HG02973 (cell line): Measurements from ENCODE around the gene KRTCAP2.

ENCODE experiments used
- ATAC-seq: cut with Tn5 transposase; IDR thresholded peaks from one replicate; pipeline ENCODE4 v1.9.1; 2021; ENCODE audit warnings: moderate library complexity; ENCODE audit not compliant: unreplicated experiment

KRTCAP2 gene

GRCh38 chr1:155136748-155137147 is 36.4 kb downstream of the KRTCAP2 start:
- no peak for ATAC-seq

GRCh38 chr1:155135415-155136028 is 37.6 kb downstream of the KRTCAP2 start, which contains the start of gene SLC50A1:
Gene SLC50A1, plus strand, starts transcription at chr1:155135852. Its CDS starts 60 bp downstream, at chr1:155135912.
- peak; percentile 69 for ATAC-seq

DNA sequence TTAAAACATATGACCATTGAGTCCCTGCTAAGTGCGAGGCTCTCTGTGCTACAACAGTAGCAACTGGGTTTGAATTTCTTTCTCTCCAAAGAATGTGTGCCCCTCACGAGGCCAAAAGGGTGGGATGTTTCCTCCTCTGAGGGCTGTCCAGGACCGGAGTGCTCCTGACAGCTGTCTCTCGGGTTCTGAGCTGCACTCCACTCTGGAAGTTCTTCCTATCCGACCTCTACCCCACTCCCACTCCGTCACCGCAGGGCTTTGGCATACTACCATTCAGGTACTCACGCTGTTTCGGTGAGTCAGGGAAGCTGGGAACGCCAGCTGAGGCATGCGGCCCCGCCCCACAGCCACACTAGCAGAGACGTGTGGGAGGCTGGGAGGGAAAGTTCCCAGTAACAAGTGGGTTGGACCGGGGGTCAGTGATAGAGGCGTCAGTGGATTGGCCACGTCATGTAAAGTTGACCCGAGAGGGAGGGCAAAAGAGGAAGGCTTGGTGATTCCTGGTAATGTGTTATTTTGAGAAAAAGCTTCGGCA is 38.2 kb downstream of the KRTCAP2 start:
- no peak for ATAC-seq

DNA sequence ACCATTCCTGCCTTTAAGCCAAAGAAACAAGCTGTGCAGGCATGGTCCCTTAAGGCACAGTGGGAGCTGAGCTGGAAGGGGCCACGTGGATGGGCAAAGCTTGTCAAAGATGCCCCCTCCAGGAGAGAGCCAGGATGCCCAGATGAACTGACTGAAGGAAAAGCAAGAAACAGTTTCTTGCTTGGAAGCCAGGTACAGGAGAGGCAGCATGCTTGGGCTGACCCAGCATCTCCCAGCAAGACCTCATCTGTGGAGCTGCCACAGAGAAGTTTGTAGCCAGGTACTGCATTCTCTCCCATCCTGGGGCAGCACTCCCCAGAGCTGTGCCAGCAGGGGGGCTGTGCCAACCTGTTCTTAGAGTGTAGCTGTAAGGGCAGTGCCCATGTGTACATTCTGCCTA is 38.8 kb downstream of the KRTCAP2 start:
- no peak for ATAC-seq

DNA sequence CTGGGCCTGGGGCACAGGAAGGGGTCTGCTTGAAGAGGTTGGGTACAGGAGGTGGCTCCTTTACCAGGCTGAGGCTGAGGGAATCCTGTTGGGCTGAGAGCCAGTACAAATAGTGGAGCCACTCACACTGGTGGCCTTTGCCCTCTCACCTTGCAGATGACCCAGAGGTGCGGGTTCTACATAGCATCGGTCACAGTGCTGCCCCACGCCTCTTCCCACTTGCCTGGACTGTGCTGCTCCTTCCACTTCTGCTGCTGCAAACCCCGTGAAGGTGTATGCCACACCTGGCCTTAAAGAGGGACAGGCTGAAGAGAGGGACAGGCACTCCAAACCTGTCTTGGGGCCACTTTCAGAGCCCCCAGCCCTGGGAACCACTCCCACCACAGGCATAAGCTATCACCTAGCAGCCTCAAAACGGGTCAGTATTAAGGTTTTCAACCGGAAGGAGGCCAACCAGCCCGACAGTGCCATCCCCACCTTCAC is 39.3 kb downstream of the KRTCAP2 start:
- ATAC-seq, result no peak

DNA sequence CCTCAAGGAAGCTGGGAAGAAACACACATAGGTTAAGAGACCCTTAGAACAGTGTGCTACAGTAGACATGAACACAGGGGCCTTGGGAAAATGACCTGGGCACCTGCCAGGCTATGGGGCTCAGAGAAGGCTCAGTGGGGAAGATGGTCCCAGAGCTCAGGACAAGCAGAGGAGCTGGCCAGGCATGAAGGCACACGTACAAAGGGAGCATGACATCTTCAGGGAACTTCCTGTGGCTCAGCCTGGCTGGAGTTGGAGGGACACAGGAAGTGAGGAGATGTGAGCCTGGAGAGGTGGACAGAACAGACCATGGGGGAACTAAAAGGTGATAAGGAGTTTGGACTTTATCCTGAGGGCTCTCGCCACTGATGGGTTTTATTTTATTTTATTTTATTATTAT is 41.2 kb downstream of the KRTCAP2 start:
- ATAC-seq, result no peak

DNA sequence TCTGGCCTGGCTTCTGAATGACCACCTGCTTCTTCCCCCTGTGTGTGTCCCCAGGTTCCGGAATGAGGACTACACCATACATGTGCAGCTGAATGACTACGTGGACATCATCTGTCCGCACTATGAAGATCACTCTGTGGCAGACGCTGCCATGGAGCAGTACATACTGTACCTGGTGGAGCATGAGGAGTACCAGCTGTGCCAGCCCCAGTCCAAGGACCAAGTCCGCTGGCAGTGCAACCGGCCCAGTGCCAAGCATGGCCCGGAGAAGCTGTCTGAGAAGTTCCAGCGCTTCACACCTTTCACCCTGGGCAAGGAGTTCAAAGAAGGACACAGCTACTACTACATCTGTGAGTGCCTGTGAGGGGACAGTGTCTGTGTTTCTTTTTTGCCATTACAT is 41.8 kb downstream of the KRTCAP2 start:
- no peak for ATAC-seq

- ATAC-seq, result no peak
These were observed 42.7 kb downstream of the KRTCAP2 start for GRCh38 chr1:155130272-155131006.

- no peak for ATAC-seq
These were observed 44.2 kb downstream of the KRTCAP2 start for GRCh38 chr1:155128755-155129473.

DNA sequence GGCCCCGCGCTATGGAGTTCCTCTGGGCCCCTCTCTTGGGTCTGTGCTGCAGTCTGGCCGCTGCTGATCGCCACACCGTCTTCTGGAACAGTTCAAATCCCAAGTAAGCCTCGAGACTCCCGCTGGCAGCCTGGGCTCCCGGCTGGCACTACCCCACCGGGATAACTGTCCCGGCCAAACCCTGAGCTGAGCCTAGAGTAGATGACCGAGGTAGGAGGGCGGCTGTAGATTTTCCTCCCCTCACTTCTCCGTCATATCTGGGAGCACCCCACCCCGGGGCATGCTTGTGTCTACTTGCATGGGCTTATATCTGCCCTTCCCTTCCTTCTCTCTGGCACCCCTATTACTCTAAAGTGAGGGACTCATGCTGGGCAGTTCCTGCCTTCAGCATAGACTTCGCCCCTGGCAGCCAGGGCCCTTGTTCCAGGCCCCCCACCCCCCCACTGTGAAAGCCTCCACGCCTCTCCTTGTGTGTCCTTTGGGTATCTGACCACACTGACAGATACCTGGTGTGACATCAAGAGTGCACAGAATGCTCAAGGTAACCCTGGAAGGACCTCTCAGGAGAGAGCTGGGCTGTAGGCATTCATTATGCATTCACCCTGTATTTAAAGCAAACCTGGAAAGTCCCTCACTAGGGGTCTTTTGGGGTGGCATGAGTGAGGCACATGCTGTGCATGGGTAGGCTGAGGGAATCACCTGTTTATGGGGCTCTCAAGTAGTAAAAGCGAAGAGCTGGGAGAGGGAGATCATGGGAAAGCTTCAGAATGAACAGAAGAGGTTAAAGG is 44.9 kb downstream of the KRTCAP2 start:
- no peak for ATAC-seq

- no peak for ATAC-seq
These were observed 45.8 kb downstream of the KRTCAP2 start, which contains the start of gene EFNA1 for GRCh38 chr1:155127105-155127966. Gene EFNA1, plus strand, starts transcription at chr1:155127876. Its CDS starts 102 bp downstream, at chr1:155127978.

GRCh38 chr1:155126556-155127104 is 46.5 kb downstream of the KRTCAP2 start:
- ATAC-seq, result no peak

GRCh38 chr1:155125946-155126555 is 47.1 kb downstream of the KRTCAP2 start:
- no peak for ATAC-seq

DNA sequence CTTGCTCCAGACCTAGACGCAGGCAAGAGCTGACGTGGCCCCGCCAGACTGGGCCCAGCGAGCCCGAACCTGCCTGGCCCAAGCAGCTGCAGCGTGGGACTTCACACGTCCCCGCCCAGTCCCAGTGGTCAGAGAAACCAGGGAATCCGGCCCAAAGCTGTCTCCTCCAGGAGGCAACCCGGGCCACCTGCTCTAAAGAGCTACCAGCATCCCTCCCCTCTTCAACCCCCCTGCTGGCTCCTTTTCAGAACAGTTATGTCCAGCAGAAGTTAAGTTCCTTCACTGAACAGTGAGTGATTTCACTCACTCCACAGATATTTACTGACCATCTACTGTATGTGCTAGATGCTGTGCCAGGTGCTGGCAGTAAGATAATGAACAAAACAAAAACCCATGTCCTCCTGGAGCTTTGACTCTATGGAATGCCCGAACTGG is 47.6 kb downstream of the KRTCAP2 start:
- ATAC-seq, result no peak

DNA sequence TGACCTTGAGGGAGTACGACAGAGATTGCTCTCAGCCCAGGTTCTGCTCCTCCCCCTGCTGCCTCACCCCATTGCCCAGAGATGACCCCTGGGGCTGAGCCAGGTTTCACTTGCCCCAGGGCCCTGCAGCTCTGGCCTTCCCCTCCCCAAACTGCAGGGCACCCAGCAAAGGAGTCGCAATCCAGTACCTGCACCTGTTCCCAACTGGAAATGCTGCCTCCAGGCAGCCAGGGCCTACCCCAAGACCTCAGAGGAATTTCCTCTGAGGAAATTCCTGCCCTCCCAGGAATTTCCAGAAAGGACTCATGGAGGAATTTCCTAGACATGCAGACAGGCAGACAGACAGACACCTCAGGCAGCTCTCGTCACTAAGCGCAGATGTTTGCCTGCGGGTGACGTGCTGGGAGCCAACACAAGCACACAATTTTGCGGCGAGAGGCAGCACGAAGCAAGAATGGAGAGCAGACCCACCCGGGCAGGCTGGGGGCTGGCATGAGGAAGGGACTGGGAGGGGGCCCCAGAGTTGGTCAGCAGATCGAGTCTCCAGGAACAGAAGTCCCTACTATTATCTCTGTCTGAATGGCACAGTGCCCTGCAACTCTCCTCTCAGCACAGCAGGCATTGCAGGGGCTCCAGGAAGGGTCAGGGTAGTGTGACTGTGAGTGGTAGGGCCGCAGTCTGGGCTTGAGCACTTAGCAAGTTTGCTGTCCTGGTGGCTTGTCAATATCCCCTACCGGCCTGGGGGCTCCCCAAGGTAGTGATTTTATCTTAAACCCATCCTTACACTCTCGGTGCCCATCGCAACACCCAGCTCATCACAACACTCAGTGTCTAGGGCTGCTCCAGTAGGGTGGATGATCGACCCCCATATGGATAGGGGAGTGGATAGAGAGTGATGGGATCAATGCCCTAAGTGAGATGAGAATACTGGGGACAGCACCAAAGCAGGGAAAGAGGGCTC is 48.3 kb downstream of the KRTCAP2 start:
- ATAC-seq, result no peak

- no peak for ATAC-seq
These were observed 49.3 kb downstream of the KRTCAP2 start for GRCh38 chr1:155123801-155124200.

GRCh38 chr1:155122308-155122707 is 50.8 kb downstream of the KRTCAP2 start:
- ATAC-seq, result no peak

- ATAC-seq, result no peak
These were observed 51.9 kb downstream of the KRTCAP2 start for GRCh38 chr1:155121249-155121648.
